ENCODE results near the gene MVB12B.

MVB12B gene

DNA sequence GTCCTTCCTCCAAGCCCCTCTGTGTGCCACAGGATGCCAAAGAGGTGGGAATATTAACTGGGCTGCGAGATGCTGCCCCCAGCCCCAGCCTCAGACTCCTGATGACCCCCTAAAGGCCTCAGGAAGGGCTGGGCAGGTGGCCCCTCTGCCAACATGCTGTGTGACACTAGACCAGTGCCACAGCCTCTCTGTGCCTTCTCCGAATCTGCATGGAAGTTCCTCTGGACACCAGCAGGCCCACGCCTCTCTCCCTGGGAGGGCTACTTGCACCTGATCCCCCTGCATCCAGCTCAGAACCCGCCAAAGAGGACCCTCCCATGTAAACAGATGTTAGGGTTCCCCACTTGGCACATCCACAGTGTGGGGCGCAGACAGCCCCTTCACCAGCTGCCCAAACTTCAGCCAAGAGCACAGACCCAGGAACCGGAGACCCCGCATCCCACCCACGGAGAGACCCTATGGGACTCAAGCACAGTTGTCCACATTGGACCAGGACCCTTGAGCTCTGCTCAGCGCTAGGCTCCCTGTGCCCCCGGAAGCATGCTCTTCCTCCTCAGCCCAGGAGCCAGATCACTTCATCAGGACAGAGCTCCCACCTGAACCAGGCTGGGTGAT is 195.5 kb downstream of the MVB12B start:
- H3K4me1 Mint-ChIP-seq: peaks cover 56% of the 10 kb centered on the region

DNA sequence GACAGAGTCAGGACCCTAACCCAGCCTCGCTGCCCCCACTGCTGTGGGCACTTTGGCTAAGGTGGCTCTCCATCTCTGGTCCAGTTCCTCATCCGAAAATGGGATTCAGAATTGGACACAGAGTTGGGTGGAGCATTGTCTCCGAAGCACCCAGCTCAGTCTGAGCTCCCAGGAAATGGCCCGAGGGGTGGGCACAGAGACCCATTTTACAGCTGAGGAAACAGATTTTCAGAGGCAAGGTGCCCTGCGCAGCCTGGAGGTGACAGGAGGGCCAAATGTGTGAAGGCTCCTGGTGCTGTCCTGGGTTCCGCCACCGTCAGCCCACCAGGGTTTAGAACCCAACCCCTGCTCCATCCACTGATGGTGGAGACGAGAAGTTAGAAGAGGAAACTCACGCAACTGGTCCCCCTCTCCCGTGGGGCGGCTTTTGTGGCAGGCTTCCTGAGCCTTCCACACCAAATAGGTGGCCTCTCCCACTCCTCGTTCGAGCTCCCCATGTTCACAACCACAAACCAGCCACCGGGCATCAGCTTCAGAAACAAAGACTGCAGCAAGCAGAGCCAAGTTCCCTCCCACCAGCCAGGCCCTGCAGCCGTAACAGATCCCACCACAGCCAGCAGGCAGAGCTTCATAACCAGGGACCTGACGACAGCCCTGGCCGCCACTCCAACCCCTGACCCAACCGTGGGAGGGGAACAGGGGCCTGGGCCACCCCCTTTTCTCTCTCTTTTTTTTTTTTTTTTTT is 196.2 kb downstream of the MVB12B start:
- TF ChIP-seq CTCF (IDR thresholded peaks at IDR 0.05; ENCODE audit: unreplicated experiment in 3 of 3): no peak
- Mint-ChIP-seq H3K27ac (peak overlapping the region in 1 of 3 experiments; percentile 66), H3K36me3 (ENCODE audit: low read depth) (no peaks in the 10 kb centered on the region), H3K9me3 (no peaks in the 10 kb centered on the region), H3K4me3 (peak overlapping the region in 1 of 3 experiments; percentile 15), H3K27me3 (ENCODE audit: low read depth) (peaks cover 98% of the 10 kb centered on the region), H3K4me1 (peaks cover 49% of the 10 kb centered on the region)

More for the DNA sequence above, 195.5 kb downstream of the MVB12B start:
- Mint-ChIP-seq H3K9me3 (no peaks in the 10 kb centered on the region), H3K27ac (no peak overlapping the region), H3K27me3 (ENCODE audit: low read depth) (peaks cover 98% of the 10 kb centered on the region), H3K36me3 (ENCODE audit: low read depth) (no peaks in the 10 kb centered on the region), H3K4me3 (no peak overlapping the region)
- TF ChIP-seq CTCF (IDR thresholded peaks at IDR 0.05; ENCODE audit: unreplicated experiment in 3 of 3): no peak

DNA sequence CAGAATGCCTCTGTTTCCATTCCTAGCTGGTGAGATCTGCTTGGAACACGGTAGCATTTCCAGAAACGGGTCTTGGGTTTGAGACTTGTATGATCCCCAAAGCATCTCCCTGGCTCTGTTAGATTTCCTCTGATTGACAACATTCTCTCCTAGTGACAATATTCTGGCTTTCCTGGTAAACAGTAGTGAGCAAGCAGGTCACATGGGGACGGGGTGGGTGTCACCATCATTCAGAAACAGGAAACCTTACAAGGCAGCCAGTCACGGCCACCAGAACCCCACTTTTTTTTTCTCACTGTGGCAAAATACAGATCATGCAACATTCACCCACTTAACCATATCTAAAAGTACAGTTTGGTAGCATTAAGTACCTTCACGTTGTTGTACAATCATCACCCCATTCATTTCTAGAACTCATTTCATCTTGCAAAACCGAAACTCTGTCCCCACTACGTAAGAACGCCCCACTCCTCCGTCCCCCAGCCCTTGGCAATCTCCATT is 197.0 kb downstream of the MVB12B start:
- Mint-ChIP-seq H3K27me3 (ENCODE audit: low read depth) (peaks cover 98% of the 10 kb centered on the region), H3K4me3 (no peak overlapping the region), H3K4me1 (peaks cover 41% of the 10 kb centered on the region), H3K27ac (no peak overlapping the region), H3K36me3 (ENCODE audit: low read depth) (no peaks in the 10 kb centered on the region), H3K9me3 (no peaks in the 10 kb centered on the region)
- TF ChIP-seq CTCF (IDR thresholded peaks at IDR 0.05; ENCODE audit: unreplicated experiment in 3 of 3): no peak

- no peak overlapping the region for H3K4me3 Mint-ChIP-seq
- H3K4me1 Mint-ChIP-seq: peaks cover 32% of the 10 kb centered on the region
- no peak for TF ChIP-seq CTCF (IDR thresholded peaks at IDR 0.05; ENCODE audit: unreplicated experiment in 3 of 3)
- no peaks in the 10 kb centered on the region for H3K36me3 Mint-ChIP-seq (ENCODE audit: low read depth)
- no peaks in the 10 kb centered on the region for H3K9me3 Mint-ChIP-seq
- no peak overlapping the region for H3K27ac Mint-ChIP-seq
- H3K27me3 Mint-ChIP-seq (ENCODE audit: low read depth): peaks cover 97% of the 10 kb centered on the region
These were observed 197.9 kb downstream of the MVB12B start for GRCh38 chr9:126524353-126525077.

GRCh38 chr9:126526218-126527108 is 199.8 kb downstream of the MVB12B start:
- Mint-ChIP-seq H3K27me3 (ENCODE audit: low read depth) (peaks cover 89% of the 10 kb centered on the region), H3K4me1 (peaks cover 26% of the 10 kb centered on the region), H3K4me3 (no peak overlapping the region), H3K9me3 (no peaks in the 10 kb centered on the region), H3K36me3 (ENCODE audit: low read depth) (no peaks in the 10 kb centered on the region), H3K27ac (no peak overlapping the region)
- no peak for TF ChIP-seq CTCF (IDR thresholded peaks at IDR 0.05; ENCODE audit: unreplicated experiment in 3 of 3)

Measured in nephron (organoid).